Iris pigment epithelial cell (primary cell): Measurements from ENCODE around the gene GIPC1.
A peak's percentile ranks its signal among the peaks of the same experiment; 100 is the strongest.

Experiments
- DNase-seq: peaks from one replicate; pipeline ENCODE4 v3.0.0-alpha.2; 2011; ENCODE audit warnings: low read depth

Gene GIPC1

DNA sequence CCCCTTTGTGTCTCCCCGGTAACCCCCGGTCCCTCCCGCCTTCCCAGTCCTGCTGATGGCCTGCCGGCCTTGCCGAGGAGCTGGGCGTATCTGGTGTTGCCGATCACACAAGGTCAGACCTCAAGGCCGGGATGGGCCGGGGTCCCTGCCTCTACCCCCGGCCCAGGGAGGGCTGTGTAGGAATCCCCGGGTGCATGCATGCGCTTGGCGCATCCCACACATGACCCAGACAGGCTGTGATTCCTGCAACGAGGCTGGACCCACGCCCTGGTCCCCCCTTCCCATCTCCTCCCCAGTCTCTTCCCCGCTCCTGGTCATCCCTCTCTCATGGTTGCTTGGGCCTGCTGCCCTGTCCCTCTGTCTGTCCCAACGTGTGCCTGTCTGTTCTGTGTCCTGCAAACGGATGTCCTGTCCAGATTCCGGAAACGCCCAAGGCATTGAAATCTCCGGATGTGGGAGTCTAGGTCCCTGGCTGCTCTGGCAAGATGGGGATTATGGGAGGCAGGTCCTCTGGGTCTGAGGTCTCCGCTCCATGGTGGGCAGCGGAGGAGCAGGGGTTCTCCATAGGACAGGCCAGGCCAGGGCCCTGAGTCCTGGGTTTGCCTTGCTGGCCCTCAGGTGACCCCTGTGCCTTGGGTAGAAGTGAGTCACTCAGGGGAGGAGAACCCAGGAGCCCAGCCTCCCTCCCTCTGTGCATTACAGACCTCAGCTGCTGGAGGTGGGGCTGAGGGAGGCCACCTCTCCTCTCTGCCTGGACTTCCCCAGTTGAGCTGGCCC is 61.2 kb downstream of the GIPC1 start:
- DNase-seq: peak; percentile 94

DNA sequence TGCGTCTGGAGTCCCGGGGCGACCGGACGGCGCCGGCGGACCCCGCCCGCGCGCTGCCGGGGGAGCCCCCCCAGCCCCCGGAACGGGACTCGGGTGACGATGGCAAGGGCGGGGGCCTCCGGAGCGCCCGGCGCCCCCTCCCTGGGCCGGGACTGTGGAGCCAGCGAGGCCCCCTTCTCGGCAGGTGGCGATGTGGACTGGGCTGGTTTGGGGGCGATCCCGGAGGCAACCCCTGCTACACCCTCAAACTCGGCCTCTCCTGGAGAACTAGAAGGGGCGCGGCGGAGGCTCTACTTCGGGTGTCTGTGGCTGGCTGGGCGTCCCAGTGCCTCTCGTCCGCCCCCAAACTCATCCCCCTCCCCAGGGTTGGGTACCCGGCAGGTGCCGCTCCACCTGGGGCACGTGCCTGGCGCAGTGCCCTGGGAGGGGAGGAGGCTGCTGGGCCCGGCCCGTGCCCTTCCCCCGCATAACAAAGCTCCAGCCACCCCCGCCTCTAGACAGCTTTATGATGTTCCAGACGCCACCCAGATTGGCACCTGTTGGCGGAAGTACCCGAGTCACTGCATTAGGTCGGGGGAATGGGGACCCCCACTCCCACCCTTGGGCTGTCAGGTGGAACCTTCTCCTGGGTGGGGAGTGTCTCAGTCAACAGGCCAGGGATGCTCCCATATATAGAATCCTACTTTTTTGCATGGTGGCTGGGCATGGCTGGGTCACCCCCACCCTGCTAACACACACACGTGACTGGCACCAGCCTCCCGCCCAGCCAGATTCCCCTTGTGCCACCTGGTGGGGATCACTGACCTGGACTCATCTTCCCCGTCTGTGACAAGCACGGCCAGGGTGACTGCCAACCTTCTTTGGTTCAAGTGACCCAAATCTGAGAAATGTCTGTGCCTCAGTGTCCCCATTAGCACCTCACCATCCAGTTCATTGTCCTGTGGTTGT is 62.1 kb downstream of the GIPC1 start:
- no peak for DNase-seq

DNA sequence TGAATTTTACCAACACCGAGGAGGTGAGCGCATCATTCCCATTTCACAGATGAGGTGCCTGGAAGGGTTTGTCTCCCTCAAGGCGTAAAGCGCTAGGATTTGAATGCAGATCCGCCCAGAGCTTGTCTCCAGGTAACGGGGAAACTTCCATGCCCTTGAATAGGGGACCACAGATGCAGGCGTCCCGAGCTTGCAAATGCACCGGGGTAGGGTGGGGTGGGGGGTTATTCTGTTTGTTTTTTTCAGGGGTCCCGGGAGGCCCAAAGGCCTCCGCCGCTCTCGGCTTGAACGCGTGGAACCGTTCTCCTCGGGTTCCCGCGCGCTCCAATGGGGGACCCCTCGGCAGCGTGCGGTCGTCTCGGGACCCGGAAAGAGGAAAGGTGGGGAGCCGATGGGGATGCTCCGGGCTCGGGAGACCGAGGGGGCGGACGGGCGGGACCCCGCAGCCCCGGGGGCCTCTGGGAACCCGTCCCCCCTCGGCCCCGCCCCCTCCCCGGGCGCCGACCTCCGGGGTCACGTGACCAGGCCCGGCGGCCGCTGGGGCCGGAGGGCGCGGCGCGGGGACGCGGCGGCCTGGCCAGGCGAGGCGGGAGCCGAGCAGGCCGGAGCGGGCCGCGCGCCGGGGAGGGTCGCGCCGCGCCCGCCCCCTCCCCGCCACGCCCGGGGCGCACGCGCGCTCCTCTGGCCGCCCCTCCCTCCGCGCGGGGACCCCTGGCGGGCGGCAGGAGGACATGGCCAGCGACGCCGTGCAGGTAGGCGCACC is 63.0 kb downstream of the GIPC1 start, which contains the start of gene PKN1:
Gene PKN1, plus strand, starts transcription at position 516 of the 763 bp plus-strand sequence. Its CDS starts 216 bp downstream, at position 732.
- DNase-seq: no peak

DNA sequence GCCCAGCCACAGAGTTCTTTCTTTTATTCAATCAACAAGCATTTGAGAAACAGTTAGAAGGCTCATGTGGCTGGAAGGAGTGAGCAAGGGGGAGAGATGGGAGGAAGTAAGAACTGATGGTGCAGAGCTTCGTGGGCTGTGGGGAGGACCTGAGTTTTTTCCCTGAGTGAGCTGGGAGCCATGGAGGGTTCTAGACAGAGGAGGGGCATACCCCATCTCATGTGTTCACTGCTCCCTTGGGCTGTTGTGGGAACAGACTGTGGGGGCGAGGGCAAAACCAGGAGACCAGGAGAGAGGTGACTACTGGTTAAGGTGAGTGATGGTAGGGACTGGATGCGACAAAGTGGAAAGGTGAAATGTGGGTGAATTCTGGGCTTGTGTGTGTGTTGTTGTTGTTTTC is 65.2 kb downstream of the GIPC1 start:
- DNase-seq: no peak

DNA sequence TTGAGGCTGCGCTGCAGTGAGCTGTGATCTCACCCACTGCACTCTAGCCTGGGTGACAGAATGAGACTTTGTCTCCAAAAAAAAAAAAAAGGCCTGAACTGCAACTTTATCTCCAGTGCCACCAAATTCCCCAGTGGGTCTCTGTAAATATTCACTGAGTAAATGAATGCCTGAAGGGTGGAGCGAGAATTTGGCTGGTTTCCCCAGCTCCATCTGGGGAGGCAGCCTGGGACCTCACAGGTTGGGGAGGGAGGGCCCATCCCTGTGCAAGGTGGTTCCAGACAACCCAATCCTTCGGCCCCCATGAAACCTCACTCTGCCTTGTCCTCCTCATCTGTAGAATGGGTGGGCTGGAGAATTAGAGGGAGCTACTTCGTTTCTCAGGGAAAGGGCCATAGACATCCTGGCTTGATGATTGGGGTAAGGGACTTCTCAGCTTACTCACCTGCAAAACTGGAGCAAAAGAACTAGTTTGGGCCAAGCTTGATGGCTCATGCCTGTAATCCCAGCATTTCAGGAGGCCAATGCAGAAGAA is 67.0 kb downstream of the GIPC1 start:
- no peak for DNase-seq
